Stomach (tissue), 4 donors: Measurements from ENCODE around the gene VTI1A.

Experiments used
- CTCF ChIP-seq, 7 experiments: fragments of 450-650 bp in 4 of 7; fragments of 200-600 bp in 3 of 7; sonication (generic) in 3 of 7; IDR thresholded peaks; one replicate each; pipeline ENCODE4 v1.5.1; 2016 to 2019; ENCODE audit warnings: antibody characterized with exemption in 7 of 7, control low read depth in 2 of 7, mild to moderate bottlenecking in 1 of 7
- EP300 ChIP-seq: sonication (generic); formaldehyde crosslinking; IDR thresholded peaks from one replicate; pipeline ENCODE4 v1.6.1; 2017; ENCODE audit warnings: antibody characterized with exemption
- POLR2A ChIP-seq, 4 donors: fragments of 450-650 bp; IDR thresholded peaks; one replicate each; pipeline ENCODE4 v1.6.1; 2016; ENCODE audit warnings: antibody characterized with exemption in 4 of 4, control low read depth in 2 of 4, mild to moderate bottlenecking in 1 of 4, moderate library complexity in 1 of 4
- POLR2AphosphoS5 ChIP-seq, 3 donors: sonication (generic); formaldehyde crosslinking; IDR thresholded peaks; one replicate each; pipeline ENCODE4 v1.6.1; 2016; ENCODE audit warnings: antibody characterized with exemption in 3 of 3

DNA sequence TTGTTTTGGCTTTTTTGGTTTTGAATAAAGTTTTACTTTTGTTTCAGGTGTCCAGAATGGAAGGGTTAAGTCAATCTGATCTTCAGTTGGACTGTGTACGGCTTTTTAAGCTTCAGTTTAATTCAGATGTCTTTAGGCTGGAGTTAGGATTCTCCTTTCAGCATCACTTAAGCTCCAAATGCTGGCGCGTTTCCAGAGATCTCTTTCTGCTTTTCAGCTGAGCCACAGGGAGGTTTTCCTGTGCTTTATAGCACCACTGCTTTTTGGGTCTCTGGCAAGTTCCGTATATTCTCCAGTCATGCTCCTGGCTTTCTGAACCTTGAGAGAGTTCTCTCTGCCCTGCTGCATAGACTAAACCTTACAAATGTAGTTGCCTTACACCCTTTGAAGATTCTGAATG, 60.0 kb downstream of the VTI1A start:
- TF ChIP-seq CTCF (IDR thresholded peaks at IDR 0.05) (no peak), POLR2A (IDR thresholded peaks at IDR 0.05) (no peak), POLR2AphosphoS5 (IDR thresholded peaks at IDR 0.05) (no peak), EP300 (no peak)
